H9 (cell line): Measurements from ENCODE around the gene CD68. TPM values are rescaled to one million over a fixed set of nuclear protein-coding genes. Genes with fewer than 3 reads are reported as not detected.

ENCODE experiments used
- DNase-seq: peaks from one replicate; pipeline ENCODE4 v3.0.0-alpha.2; 2017
- H2AFZ ChIP-seq: one replicate; pipeline ENCODE4 v1.6.1; 2013; ENCODE audit warnings: mild to moderate bottlenecking, low read length, control low read depth, moderate library complexity
- H2AK5ac ChIP-seq: 2 replicates; pipeline ENCODE4 v1.6.1; 2013; ENCODE audit warnings: low read length, control low read depth, mixed read lengths; ENCODE audit not compliant: insufficient read length
- H2BK120ac ChIP-seq: one replicate; pipeline ENCODE4 v1.6.1; 2013; ENCODE audit warnings: low read depth, mild to moderate bottlenecking, low read length, control low read depth, inconsistent platforms; ENCODE audit not compliant: poor library complexity, severe bottlenecking
- H2BK12ac ChIP-seq: 2 replicates; pipeline ENCODE4 v1.6.1; 2013; ENCODE audit warnings: low read length, control low read depth, mixed read lengths, low read depth; ENCODE audit not compliant: insufficient read length
- H2BK15ac ChIP-seq: 2 replicates; pipeline ENCODE4 v1.6.1; 2013; ENCODE audit warnings: low read depth, low read length, control low read depth
- H2BK20ac ChIP-seq: one replicate; pipeline ENCODE4 v1.6.1; 2013; ENCODE audit warnings: low read depth, mild to moderate bottlenecking, low read length, control low read depth, inconsistent platforms; ENCODE audit not compliant: poor library complexity, severe bottlenecking
- H2BK5ac ChIP-seq: 2 replicates; pipeline ENCODE4 v1.6.1; 2013; ENCODE audit warnings: low read length, control low read depth, mixed read lengths; ENCODE audit not compliant: insufficient read length
- H3K14ac ChIP-seq: 2 replicates; pipeline ENCODE4 v1.6.1; 2013; ENCODE audit warnings: low read length, control low read depth; ENCODE audit not compliant: insufficient read depth
- H3K18ac ChIP-seq: 2 replicates; pipeline ENCODE4 v1.6.1; 2013; ENCODE audit warnings: low read depth, mild to moderate bottlenecking, mixed read lengths, low read length, control low read depth; ENCODE audit not compliant: insufficient read length
- H3K23ac ChIP-seq: 2 replicates; pipeline ENCODE4 v1.6.1; 2013; ENCODE audit warnings: low read length, control low read depth, mixed read lengths, low read depth; ENCODE audit not compliant: insufficient read length
- H3K23me2 ChIP-seq: 2 replicates; pipeline ENCODE4 v1.6.1; 2013; ENCODE audit warnings: low read depth, mild to moderate bottlenecking, mixed read lengths, low read length, control low read depth; ENCODE audit not compliant: insufficient read length, poor library complexity, severe bottlenecking
- H3K27ac ChIP-seq: 2 replicates; pipeline ENCODE4 v1.5.1; 2013; ENCODE audit warnings: low read length, control low read depth, mixed read lengths, low read depth; ENCODE audit not compliant: insufficient read length
- H3K27me3 ChIP-seq: 2 replicates; pipeline ENCODE4 v1.6.1; 2013; ENCODE audit warnings: low read length, control low read depth, inconsistent platforms; ENCODE audit not compliant: insufficient read depth
- H3K4ac ChIP-seq: 2 replicates; pipeline ENCODE4 v1.6.1; 2013; ENCODE audit warnings: low read depth, mild to moderate bottlenecking, control low read depth, inconsistent platforms, low read length, moderate library complexity
- H3K4me1 ChIP-seq: 2 replicates; pipeline ENCODE4 v1.6.1; 2013; ENCODE audit warnings: low read length, control low read depth, inconsistent platforms; ENCODE audit not compliant: insufficient read depth
- H3K4me2 ChIP-seq: 2 replicates; pipeline ENCODE4 v1.6.1; 2013; ENCODE audit warnings: low read length, control low read depth, mixed read lengths; ENCODE audit not compliant: insufficient read length, insufficient read depth
- H3K56ac ChIP-seq: 2 replicates; pipeline ENCODE4 v1.6.1; 2013; ENCODE audit warnings: low read depth, mild to moderate bottlenecking, mixed read lengths, low read length, control low read depth; ENCODE audit not compliant: insufficient read length
- H3K79me1 ChIP-seq: 2 replicates; pipeline ENCODE4 v1.6.1; 2013; ENCODE audit warnings: low read depth, mild to moderate bottlenecking, moderate library complexity, low read length, control low read depth, inconsistent platforms; ENCODE audit not compliant: insufficient read depth, poor library complexity, severe bottlenecking
- H3K79me2 ChIP-seq: 2 replicates; pipeline ENCODE4 v1.6.1; 2013; ENCODE audit warnings: low read length, control low read depth, inconsistent platforms; ENCODE audit not compliant: insufficient read depth
- H3K9ac ChIP-seq: 2 replicates; pipeline ENCODE4 v1.6.1; 2013; ENCODE audit warnings: low read length, control low read depth, mixed read lengths; ENCODE audit not compliant: insufficient read length; ENCODE audit errors: extremely low read depth
- H3K9me3 ChIP-seq: one replicate; pipeline ENCODE4 v1.6.1; 2013; ENCODE audit warnings: low read depth, low read length, inconsistent platforms; ENCODE audit not compliant: control insufficient read depth
- H3T11ph ChIP-seq: one replicate; pipeline ENCODE4 v1.6.1; 2013; ENCODE audit warnings: mild to moderate bottlenecking, low read length, control low read depth, inconsistent platforms
- H4K20me1 ChIP-seq: one replicate; pipeline ENCODE4 v1.6.1; 2013; ENCODE audit not compliant: control insufficient read depth, insufficient read length, insufficient read depth
- H4K5ac ChIP-seq: 2 replicates; pipeline ENCODE4 v1.6.1; 2013; ENCODE audit warnings: low read depth, mild to moderate bottlenecking, mixed read lengths, low read length, control low read depth; ENCODE audit not compliant: insufficient read length
- H4K8ac ChIP-seq: replicated peaks from 2 replicates; pipeline ENCODE4 v1.6.1; 2013; ENCODE audit warnings: low read length, control low read depth, mixed read lengths, low read depth; ENCODE audit not compliant: insufficient read length
- H4K91ac ChIP-seq: 2 replicates; pipeline ENCODE4 v1.6.1; 2013; ENCODE audit warnings: low read depth, mild to moderate bottlenecking, moderate library complexity, mixed read lengths, low read length, control low read depth; ENCODE audit not compliant: insufficient read length
- H3K27ac Mint-ChIP-seq, 3 experiments: 2 replicates in 2 of 3; 3 replicates in 1 of 3; pipeline ENCODE4 v1.8.0; 2020 to 2021; ENCODE audit warnings: mixed read lengths in 3 of 3, mild to moderate bottlenecking in 1 of 3, moderate library complexity in 1 of 3
- H3K27me3 Mint-ChIP-seq: 2 replicates; pipeline ENCODE4 v1.8.0; 2021; ENCODE audit warnings: low read depth, mild to moderate bottlenecking, moderate library complexity, mixed read lengths
- H3K36me3 Mint-ChIP-seq, 3 experiments: 2 replicates in 2 of 3; 3 replicates in 1 of 3; pipeline ENCODE4 v1.8.0; 2020 to 2021; ENCODE audit warnings: low read depth in 3 of 3, mixed read lengths in 3 of 3; ENCODE audit not compliant: insufficient read depth in 1 of 3
- H3K4me1 Mint-ChIP-seq, 2 experiments: 2 replicates each; pipeline ENCODE4 v1.8.0; 2020; ENCODE audit warnings: mixed read lengths in 2 of 2
- H3K4me3 Mint-ChIP-seq, 2 experiments: 2 replicates in 1 of 2; 3 replicates in 1 of 2; pipeline ENCODE4 v1.8.0; 2020 to 2021; ENCODE audit warnings: mild to moderate bottlenecking in 2 of 2, mixed read lengths in 2 of 2, moderate library complexity in 1 of 2
- H3K9me3 Mint-ChIP-seq, 2 experiments: 2 replicates in 1 of 2; 3 replicates in 1 of 2; pipeline ENCODE4 v1.8.0; 2020; ENCODE audit warnings: mild to moderate bottlenecking in 2 of 2, mixed read lengths in 2 of 2, moderate library complexity in 1 of 2
- CTCF ChIP-seq: fragments of 200-600 bp; sonication (generic); conservative IDR thresholded peaks from 3 replicates; pipeline ENCODE4 v1.8.0; 2021; ENCODE audit warnings: antibody characterized with exemption, mild to moderate bottlenecking
- WGBS: extraction: QIAGEN DNeasy Blood & Tissue Kit; methylation state at CpG from one replicate; pipeline ENCODE4 v1.1.7; 2013; ENCODE audit warnings: missing lambda C conversion rate, low lambda C conversion rate, mixed read lengths; ENCODE audit not compliant: insufficient read length; ENCODE audit errors: extremely low coverage; 5-methylcytosine and 5-hydroxymethylcytosine counted together
- total RNA-seq: library from RNA; stranded (reverse); gene quantifications from 2 replicates; pipeline ENCODE4 v1.2.1, GENCODE V29; 2021

Gene CD68
- total RNA-seq, 1 experiment from 2014 or later = 0.42 TPM

- no peak overlapping the region for H4K5ac ChIP-seq
- peak overlapping the region; percentile 94 for H3K4me2 ChIP-seq
- no peak overlapping the region for H4K8ac ChIP-seq
- no peaks in the 10 kb centered on the region for H3K79me2 ChIP-seq
- no peak overlapping the region for H2BK15ac ChIP-seq
- H3K4me1 Mint-ChIP-seq = peaks cover 10 to 11% of the 10 kb centered on the region in 2 experiments
- no peak overlapping the region for H2BK12ac ChIP-seq
- peak overlapping the region; percentile 90 to 94 for H3K4me3 Mint-ChIP-seq
- H3K14ac ChIP-seq = no peak overlapping the region
- peak overlapping the region in 1 of 3 experiments; percentile 22; a peak in 2 of 7 replicates for H3K27ac Mint-ChIP-seq
- no peak overlapping the region for H2BK20ac ChIP-seq
- no peak overlapping the region for H3K4ac ChIP-seq
- H3K9ac ChIP-seq = no peak overlapping the region
- DNase-seq = no peak
- H3T11ph ChIP-seq = no peak overlapping the region
- TF ChIP-seq CTCF = no peak
- H2BK5ac ChIP-seq = no peak overlapping the region
- no peak overlapping the region for H2AK5ac ChIP-seq
- no peak overlapping the region for H4K91ac ChIP-seq
- H3K23me2 ChIP-seq = peaks cover 8% of the 10 kb centered on the region
- no peak overlapping the region for H3K23ac ChIP-seq
- no peak overlapping the region for H3K56ac ChIP-seq
- H4K20me1 ChIP-seq = no peaks in the 10 kb centered on the region
- no peak overlapping the region for H2AFZ ChIP-seq
- no CpG with 5 or more reads among the region's 7 CpGs for WGBS
- peaks cover 4 to 19% (median 15%) of the 10 kb centered on the region in 3 experiments for H3K36me3 Mint-ChIP-seq
- no peaks in the 10 kb centered on the region for H3K4me1 ChIP-seq
- H3K9me3 ChIP-seq = no peaks in the 10 kb centered on the region
- H3K27ac ChIP-seq = no peak overlapping the region
- no peaks in the 10 kb centered on the region for H3K79me1 ChIP-seq
- no peaks in the 10 kb centered on the region for H3K27me3 ChIP-seq
- no peaks in the 10 kb centered on the region for H3K9me3 Mint-ChIP-seq
- no peak overlapping the region for H3K18ac ChIP-seq
- H3K27me3 Mint-ChIP-seq = no peaks in the 10 kb centered on the region
- no peak overlapping the region for H2BK120ac ChIP-seq
Measured at GRCh38 chr17:7626307-7626706, 46.9 kb downstream of the CD68 start.
